Small intestine (tissue), 7 donors: ENCODE results near the gene RTP5. TPM values are rescaled to one million over a fixed set of nuclear protein-coding genes. Genes with fewer than 3 reads are reported as not detected.
"Not testable (repeated sequence)": the region's sequence is repeated elsewhere in the genome, so short reads cannot be mapped to it uniquely, and the experiment has no call there.

Source experiments
- DNase-seq, 2 donors: peaks; one replicate each; pipeline versions ENCODE4 v3.0.0 to v3.0.0-alpha.2; 2013
- FAIRE-seq: peaks from 2 replicates; lab custom pipeline; 2012; peaks lifted over from hg19 to GRCh38; lab: Jason Lieb, UNC
- H3K27ac ChIP-seq, 3 donors: one replicate each; pipeline ENCODE4 v1.5.1; 2013; ENCODE audit warnings: low read length in 2 of 3, mild to moderate bottlenecking in 2 of 3, control low read depth in 1 of 3, inconsistent platforms in 1 of 3, low read depth in 1 of 3, moderate library complexity in 1 of 3
- H3K27me3 ChIP-seq, 3 donors: one replicate each; pipeline ENCODE4 v1.6.1; 2013; ENCODE audit warnings: low read length in 3 of 3, inconsistent platforms in 1 of 3; ENCODE audit not compliant: control insufficient read depth in 3 of 3, insufficient read depth in 3 of 3
- H3K36me3 ChIP-seq, 3 donors: one replicate each; pipeline ENCODE4 v1.6.1; 2013; ENCODE audit warnings: low read length in 3 of 3, inconsistent platforms in 1 of 3, low read depth in 1 of 3, mild to moderate bottlenecking in 1 of 3, moderate library complexity in 1 of 3; ENCODE audit not compliant: control insufficient read depth in 3 of 3, insufficient read depth in 2 of 3
- H3K4me1 ChIP-seq, 3 donors: one replicate each; pipeline ENCODE4 v1.6.1; 2013; ENCODE audit warnings: low read length in 2 of 3, inconsistent platforms in 1 of 3, low read depth in 1 of 3, mild to moderate bottlenecking in 1 of 3, moderate library complexity in 1 of 3; ENCODE audit not compliant: control insufficient read depth in 3 of 3, insufficient read depth in 2 of 3
- H3K4me3 ChIP-seq, 3 donors: one replicate each; pipeline ENCODE4 v1.5.1; 2013; ENCODE audit warnings: low read length in 3 of 3, control low read depth in 1 of 3, inconsistent platforms in 1 of 3, low read depth in 1 of 3, mild to moderate bottlenecking in 1 of 3, moderate library complexity in 1 of 3
- H3K9me3 ChIP-seq, 2 donors: one replicate each; pipeline ENCODE4 v1.6.1; 2013; ENCODE audit warnings: low read depth in 1 of 2, low read length in 1 of 2; ENCODE audit not compliant: control insufficient read depth in 2 of 2, insufficient read depth in 1 of 2
- WGBS, 3 donors: extraction: QIAGEN DNeasy Blood & Tissue Kit; methylation state at CpG; one replicate each; pipeline ENCODE4 v1.1.7; 2013; 5-methylcytosine and 5-hydroxymethylcytosine counted together
- polyA plus RNA-seq, 4 donors: library from polyadenylated mRNA; stranded (reverse) in 3 of 4; unstranded in 1 of 4; fragments of 200-250 nt in 3 of 4; fragments of 120-200 nt in 1 of 4; gene quantifications; one replicate each; pipeline versions ENCODE4 v1.2.1 to v1.2.3, GENCODE V29; 2013
- donor health status: healthy with polysubstance abuse.
- donor health status: control.
- donor health status: control.
- donor health status: Bipolar disorder and iron deficiency.
- donor health status: healthy.

RTP5 gene
- polyA plus RNA-seq, 4 donors = 0.04 TPM; not detected in 3

GRCh38 chr2:241909769-241910168, 40.2 kb downstream of the RTP5 start:
- FAIRE-seq (no peak), DNase-seq (no peak)
- Histone ChIP-seq H3K4me3 (no peak overlapping the region), H3K9me3 (peaks cover 0 to 11% of the 10 kb centered on the region in 2 donors), H3K4me1 (no peaks in the 10 kb centered on the region), H3K27ac (no peak overlapping the region), H3K27me3 (no peaks in the 10 kb centered on the region), H3K36me3 (peaks cover 0 to 3% (median 0%) of the 10 kb centered on the region in 3 donors)
- 82 to 93% (median 83%) methylated on average over 12 of the region's 12 CpGs for WGBS, 3 donors

DNA sequence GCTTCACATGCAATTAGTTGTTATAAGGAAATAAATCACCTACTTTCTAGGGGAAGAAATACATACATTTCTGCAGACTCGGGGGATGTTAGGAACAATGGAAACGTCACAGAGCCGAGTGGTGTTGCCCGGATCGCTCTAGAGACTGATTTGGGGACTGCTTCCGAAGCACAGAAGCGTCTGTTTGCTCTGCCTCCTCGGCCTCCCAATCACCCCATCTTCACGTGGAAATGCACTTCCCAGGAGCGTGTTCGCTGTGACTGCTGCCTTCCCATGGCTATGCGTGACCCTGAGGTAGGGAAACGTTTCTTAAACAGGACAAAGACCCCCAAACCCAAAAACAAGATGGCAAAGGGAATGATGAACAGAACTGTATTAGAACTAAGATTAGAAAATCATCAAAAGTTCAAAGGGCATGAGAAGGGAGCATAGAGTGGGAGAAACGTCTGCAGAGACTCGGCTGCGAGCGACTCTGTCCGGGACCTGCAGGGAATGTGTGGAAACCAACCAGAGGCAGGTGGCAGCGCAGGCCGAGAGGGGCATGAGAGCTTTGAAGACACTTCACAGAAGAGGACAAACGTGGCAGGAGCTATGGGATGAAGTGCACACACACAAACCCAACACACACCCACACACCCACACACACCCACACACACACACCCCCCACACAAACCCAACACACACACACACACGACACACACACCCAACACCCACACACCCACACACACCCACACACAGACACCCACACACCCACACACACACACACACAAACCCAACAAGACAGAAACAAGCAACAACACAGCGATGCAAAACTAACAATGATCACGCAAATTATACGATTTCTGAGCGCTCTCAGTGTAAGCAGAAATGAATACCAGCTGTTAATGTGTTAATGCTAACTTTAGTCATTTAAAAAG, 41.3 kb downstream of the RTP5 start:
- H3K36me3 ChIP-seq = peaks cover 0 to 3% (median 0%) of the 10 kb centered on the region in 3 donors
- FAIRE-seq = no peak
- no peak overlapping the region for H3K27ac ChIP-seq
- peaks cover 0 to 17% of the 10 kb centered on the region in 2 donors for H3K9me3 ChIP-seq
- 89 to 92% (median 89%) methylated on average over 26 of the region's 26 CpGs for WGBS, 3 donors
- no peak overlapping the region for H3K4me3 ChIP-seq
- no peaks in the 10 kb centered on the region for H3K27me3 ChIP-seq
- no peak for DNase-seq
- H3K4me1 ChIP-seq = no peaks in the 10 kb centered on the region

DNA sequence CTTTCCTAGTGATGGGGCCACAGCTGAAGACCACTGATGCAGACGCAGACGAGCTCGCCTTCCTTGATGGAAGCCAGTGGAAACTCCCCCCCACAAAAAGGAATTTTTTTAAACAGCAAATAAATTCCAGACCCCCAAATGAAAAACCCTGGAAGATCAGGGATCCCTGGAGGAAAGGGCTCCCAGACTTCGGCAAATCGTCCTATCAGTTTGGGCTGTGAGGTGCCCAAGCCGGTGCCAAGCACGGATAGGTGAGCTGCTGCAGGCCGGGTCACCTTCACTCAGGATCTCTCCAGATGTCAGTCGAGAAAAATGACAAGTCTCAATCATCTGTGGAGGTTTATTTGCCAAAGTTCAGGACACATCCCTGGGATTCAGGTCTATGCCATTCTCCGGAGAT, 42.0 kb downstream of the RTP5 start:
- H3K27me3 ChIP-seq = no peaks in the 10 kb centered on the region
- FAIRE-seq (no peak), DNase-seq (no peak)
- H3K4me1 ChIP-seq = no peaks in the 10 kb centered on the region
- WGBS, 3 donors = 89 to 98% (median 97%) methylated on average over 10 of the region's 10 CpGs
- H3K9me3 ChIP-seq = peaks cover 0 to 17% of the 10 kb centered on the region in 2 donors
- H3K4me3 ChIP-seq = no peak overlapping the region
- peaks cover 0 to 3% (median 0%) of the 10 kb centered on the region in 3 donors for H3K36me3 ChIP-seq
- no peak overlapping the region for H3K27ac ChIP-seq

- Histone ChIP-seq H3K4me3 (no peak overlapping the region), H3K9me3 (peaks cover 0 to 17% of the 10 kb centered on the region in 2 donors), H3K36me3 (peaks cover 0 to 3% (median 0%) of the 10 kb centered on the region in 3 donors), H3K4me1 (no peaks in the 10 kb centered on the region), H3K27me3 (no peaks in the 10 kb centered on the region), H3K27ac (no peak overlapping the region)
- FAIRE-seq = no peak
- 84 to 94% (median 86%) methylated on average over 17 of the region's 17 CpGs for WGBS, 3 donors
- DNase-seq = no peak
These were observed 42.6 kb downstream of the RTP5 start for GRCh38 chr2:241912021-241912555.

- Histone ChIP-seq H3K27ac (no peak overlapping the region), H3K4me3 (no peak overlapping the region), H3K4me1 (no peaks in the 10 kb centered on the region), H3K9me3 (peaks cover 0 to 17% of the 10 kb centered on the region in 2 donors), H3K27me3 (no peaks in the 10 kb centered on the region), H3K36me3 (peaks cover 0 to 3% (median 0%) of the 10 kb centered on the region in 3 donors)
- DNase-seq = no peak
- no peak for FAIRE-seq
- 92 to 95% (median 95%) methylated on average over 4 of the region's 4 CpGs for WGBS, 3 donors
These were observed 44.2 kb downstream of the RTP5 start for GRCh38 chr2:241913703-241914102.

DNA sequence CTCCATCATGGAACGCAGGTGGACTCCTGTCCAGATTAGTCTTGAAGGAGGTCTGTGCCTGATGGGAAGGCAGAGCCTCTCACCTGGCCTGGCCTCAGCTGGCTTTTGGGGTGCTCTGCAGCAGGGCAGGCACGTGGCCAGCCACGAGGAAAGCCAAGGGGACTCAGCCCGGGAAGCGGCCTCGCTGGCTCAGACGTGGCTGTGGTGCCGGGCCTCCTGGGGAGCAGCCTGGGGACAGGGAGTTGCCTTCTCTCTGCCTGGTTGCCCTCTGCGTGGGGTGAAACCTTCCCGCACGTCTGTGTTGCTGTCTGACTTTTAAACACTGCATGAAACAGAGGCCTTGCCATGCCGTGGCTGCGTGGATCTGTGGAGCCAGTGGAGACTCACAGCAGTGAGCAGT, 45.0 kb downstream of the RTP5 start:
- Histone ChIP-seq H3K4me1 (no peaks in the 10 kb centered on the region), H3K4me3 (no peak overlapping the region), H3K36me3 (peaks cover 0 to 3% (median 0%) of the 10 kb centered on the region in 3 donors), H3K27ac (no peak overlapping the region), H3K27me3 (no peaks in the 10 kb centered on the region), H3K9me3 (peaks cover 0 to 17% of the 10 kb centered on the region in 2 donors)
- FAIRE-seq (no peak), DNase-seq (no peak)
- 92 to 95% (median 94%) methylated on average over 13 of the region's 13 CpGs for WGBS, 3 donors

GRCh38 chr2:241921631-241922030, 52.1 kb downstream of the RTP5 start:
- H3K9me3 ChIP-seq, H3K27ac ChIP-seq, H3K36me3 ChIP-seq, DNase-seq, H3K4me1 ChIP-seq, FAIRE-seq, H3K4me3 ChIP-seq, H3K27me3 ChIP-seq: not testable (repeated sequence)
- 75 to 94% (median 89%) methylated on average over 7 to 8 of the region's 9 CpGs for WGBS, 3 donors

GRCh38 chr2:241922411-241922810, 52.9 kb downstream of the RTP5 start:
- WGBS, 3 donors = 70 to 82% (median 75%) methylated on average over 7 to 9 of the region's 9 CpGs
- Histone ChIP-seq H3K36me3 (no peaks in the 10 kb centered on the region), H3K27ac (no peak overlapping the region), H3K27me3 (no peaks in the 10 kb centered on the region), H3K4me3 (no peak overlapping the region), H3K4me1 (no peaks in the 10 kb centered on the region), H3K9me3 (no peaks in the 10 kb centered on the region)
- DNase-seq (no peak), FAIRE-seq (no peak)
